NCI-H226 (cell line): ENCODE data around the gene SLC22A6.

Experiments
- DNase-seq: peaks from one replicate; pipeline ENCODE4 v3.0.0-alpha.2; 2015

The SLC22A6 gene, protein sequence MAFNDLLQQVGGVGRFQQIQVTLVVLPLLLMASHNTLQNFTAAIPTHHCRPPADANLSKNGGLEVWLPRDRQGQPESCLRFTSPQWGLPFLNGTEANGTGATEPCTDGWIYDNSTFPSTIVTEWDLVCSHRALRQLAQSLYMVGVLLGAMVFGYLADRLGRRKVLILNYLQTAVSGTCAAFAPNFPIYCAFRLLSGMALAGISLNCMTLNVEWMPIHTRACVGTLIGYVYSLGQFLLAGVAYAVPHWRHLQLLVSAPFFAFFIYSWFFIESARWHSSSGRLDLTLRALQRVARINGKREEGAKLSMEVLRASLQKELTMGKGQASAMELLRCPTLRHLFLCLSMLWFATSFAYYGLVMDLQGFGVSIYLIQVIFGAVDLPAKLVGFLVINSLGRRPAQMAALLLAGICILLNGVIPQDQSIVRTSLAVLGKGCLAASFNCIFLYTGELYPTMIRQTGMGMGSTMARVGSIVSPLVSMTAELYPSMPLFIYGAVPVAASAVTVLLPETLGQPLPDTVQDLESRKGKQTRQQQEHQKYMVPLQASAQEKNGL

DNA sequence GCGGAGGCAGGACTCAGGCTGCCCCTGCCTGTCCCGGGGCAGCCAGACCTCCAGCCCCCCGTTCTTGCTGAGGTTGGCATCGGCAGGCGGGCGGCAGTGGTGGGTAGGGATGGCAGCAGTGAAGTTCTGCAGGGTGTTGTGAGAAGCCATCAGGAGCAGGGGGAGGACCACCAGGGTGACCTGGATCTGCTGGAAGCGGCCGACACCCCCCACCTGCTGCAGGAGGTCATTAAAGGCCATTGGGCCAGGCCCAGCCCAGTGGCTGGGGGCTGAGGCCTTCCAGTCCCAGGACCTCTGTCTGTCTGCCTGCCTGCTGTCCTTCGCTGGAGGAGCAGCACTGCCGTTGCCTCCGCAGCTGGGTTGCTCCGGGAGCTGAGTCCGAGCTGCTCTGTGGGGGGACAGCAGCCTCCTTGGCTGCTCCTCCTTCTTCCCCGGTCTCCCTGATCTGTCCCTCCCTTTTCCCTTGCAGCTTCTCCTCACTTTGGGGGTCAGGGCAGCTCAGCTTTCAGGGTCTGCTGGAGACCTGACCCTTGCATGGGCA, at the start of gene SLC22A6:
Gene SLC22A6 (minus strand): TSS at position 517 of the 541 bp plus-strand sequence. CDS start 277 bp downstream, at position 240.
- DNase-seq = no peak

DNA sequence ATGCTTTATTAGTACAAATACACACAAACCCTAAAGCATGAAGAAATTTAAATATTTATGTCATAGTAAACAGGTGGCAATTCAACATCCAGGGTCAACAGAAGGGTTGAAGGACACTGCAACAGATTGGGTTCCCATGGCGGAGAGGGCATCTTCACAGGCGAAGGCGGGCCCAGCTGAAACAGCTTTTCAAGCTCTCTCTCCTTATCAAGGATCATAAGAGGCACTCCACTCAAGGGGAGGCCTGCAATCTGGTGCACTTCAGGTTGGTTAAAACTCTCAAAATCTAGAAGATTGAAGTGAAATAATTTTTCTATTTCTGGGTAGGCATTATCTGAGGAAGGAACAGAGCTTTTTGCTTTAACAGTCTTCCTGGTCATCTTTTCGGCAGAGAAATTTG, 47.7 kb upstream of the SLC22A6 start:
- no peak for DNase-seq

DNA sequence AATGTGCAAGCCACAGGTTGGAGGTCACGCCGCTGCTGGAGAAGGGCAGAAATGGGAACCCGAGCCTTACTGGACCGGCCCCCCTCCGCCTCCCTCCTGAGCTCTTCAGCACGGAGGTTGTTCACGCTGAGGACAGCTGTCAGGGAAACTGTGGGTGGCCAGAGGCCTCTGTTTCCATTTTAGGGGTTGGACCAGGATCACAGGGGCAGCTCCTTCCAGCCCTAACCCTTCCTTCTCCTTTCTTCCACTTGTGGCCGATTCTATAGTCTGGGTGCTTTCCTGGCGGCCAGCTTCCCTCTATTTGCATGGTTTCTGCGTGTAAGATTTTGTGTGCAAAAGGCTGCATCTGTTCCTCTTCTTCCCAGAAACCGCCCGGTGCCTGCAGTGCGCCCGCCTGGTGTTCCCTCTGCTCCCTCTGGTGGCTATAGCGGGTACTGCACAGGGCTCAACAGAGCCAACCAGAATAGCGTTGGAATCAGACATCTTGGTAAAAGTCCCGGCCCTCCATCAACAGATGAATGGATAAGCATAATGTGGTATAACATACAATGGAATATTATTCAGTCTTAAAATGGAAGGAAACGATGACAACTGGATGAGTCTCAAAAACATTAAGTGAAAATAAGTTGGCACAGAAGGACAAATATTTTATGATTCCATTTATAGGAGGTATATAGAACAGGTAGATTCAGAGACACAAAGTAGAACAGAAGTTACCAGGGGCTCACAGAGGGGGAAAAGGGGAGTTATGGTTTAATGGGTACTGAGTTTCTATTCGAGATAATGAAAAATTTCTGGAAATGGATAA, 39.3 kb upstream of the SLC22A6 start:
- DNase-seq = peak; percentile 43

DNA sequence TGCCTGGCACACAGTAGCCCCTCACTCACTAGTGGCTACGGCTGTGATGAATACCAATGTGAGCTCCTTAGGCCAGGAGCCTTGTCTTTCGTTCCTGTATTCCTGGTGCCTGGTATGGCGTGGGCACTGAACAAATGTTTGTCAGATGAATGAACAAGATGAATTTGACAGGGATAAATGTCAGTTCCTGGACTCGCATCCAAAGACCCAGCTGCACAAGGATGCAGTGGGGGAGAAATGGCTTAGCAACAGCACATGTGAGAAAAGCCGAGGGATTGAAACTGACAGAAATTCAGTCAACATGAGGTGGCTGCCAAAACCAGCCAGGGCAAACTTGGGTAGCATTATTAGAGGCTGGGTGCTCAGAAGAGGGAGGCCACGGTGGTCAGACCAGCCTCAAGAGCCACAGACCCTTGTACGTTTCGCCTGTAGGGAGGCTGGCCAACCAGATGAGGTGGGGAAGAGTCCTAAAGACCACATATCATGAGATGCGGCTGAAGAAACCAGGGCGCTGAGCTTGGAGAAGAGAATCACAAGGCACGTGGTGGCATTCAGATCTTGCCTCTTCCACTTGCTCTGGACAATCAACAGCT, 38.6 kb upstream of the SLC22A6 start:
- DNase-seq = no peak

DNA sequence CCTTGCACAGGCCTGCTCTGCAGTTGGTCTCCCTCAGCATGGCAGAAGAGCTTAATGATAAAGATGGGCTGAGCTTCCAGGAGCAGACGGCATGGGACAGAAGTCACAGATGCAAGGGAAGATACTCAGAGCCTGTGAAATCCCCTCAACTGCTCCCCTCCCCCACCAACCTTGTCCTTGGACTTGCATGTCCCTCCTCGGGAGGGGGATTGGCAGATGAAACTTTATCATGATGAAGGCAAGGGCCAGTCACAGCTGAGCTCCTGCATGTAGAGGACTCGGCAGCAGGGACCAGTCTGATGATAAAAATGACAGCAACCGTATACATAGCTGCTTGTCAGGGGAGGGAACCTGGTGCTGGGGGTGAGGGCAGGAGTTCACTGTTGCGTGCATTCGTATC, 37.7 kb upstream of the SLC22A6 start:
- no peak for DNase-seq

DNA sequence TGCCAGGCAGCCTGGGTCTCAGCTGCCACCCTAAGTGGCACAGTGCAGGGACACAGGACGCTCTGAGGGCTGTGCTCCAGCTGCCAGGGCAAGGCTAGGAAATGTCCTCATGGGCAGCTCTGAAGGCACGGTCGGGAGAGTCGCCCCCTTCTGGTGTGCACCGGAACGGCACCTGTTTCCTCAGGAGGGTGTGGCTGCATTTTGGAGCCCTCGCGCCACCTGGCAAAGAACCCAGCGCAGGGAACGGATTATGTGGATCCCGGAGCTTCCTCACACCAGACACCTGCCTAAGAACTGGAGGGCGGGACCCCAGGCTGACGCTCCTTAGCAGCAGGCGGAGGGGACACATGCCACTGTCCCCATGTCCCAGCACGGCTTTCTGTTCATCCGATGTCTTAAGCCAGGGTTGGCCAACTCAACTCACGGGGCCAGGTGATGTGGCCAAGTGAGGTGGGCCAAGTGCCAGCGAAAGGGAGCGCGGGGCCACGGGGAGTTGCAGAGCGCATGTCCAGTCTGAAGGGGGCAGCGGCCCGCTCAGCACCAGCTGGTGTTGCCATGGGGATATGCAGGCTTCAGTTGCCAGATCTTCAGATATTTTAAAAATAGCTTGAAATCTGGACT, 36.0 kb upstream of the SLC22A6 start:
- DNase-seq = no peak

DNA sequence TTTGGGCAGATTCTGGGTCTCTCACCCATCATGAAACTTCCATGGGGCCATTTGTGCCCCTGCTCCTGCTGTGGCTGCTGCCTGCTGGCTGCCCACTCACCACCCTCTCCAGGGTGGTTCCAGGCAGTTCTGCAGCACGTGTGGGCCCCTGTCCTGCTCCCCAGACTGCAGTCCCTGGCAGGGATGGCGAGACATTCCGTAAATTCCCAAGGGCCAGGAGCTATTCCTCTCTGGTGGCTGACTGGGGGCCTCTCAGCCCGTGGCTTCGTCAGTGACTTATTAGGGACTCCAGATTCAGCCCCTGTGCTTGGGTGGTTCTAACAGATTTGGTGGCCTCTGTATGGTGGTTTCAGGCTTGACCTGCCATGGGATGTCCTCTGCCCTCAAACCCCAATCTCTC, 34.7 kb upstream of the SLC22A6 start:
- no peak for DNase-seq

DNA sequence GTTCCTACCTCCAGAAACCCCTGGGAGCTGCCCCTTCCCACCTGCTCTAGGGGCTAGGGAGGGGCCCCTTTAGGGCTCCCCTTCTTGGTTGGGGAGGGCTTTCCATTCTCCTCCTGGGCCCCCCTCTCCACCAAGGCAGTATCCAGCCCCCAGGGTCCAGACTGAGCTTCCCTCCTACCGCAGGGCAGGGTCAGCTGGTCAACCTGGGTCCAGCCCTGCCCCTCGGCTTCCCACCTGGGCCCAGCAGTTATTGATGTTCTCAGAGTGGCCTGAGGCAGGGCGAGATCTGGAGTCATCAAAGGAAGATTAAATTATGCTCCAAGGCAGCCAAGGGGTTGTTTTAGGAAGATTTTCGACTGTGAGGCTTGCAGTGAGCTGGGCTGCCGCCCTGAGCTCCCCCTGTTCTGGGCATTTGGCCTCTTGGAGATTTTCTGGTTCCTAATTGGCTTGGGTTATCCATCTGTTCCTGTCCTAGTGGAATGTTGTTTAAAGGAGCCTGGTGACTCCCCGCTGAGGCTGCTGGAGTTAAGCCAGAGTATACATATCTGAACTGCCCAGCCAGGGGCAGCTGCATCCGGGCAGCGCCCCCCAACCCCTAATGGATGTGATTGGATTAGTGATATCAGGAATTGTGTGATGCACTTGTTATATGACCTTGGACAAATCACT, 32.7 kb upstream of the SLC22A6 start:
- no peak for DNase-seq

DNA sequence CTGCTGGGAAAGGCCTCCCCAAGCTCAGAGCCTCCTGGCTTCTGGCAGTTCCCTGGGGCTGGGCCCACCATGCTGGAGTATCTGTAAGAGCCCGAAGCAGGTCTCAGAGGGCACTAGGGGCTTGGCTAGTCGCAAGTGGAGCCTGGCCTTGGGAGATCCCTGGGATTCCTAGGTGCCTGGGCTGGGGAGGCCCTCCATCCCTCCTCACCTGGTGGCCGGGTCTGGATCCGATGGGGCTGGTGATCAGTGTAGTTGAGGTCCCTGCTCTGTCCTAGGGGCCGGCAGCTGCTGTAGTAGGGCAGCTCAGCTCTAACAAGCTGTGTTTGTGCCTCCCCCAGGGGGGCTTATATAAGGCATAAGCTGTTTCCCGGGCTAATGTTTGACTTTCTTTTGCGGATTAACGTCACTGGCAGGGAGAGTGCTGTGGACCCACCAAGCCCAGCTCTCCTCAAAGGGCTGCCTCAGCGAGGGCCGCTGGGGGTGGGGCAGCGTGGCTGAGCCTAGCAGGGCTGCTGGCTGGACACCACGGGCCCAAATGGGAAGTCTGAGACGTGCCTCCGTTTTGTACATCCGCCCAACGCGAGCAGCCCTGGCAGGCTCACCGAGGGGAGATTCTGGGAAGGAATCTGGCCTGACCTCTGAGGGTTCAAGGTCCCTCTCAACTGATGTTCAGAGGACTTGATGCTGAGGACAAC, 30.9 kb upstream of the SLC22A6 start, which contains the start of gene SLC22A8:
Gene SLC22A8 (minus strand): TSS at position 321 of the 695 bp plus-strand sequence. CDS start 883 bp downstream, outside the sequence.
- DNase-seq = no peak

DNA sequence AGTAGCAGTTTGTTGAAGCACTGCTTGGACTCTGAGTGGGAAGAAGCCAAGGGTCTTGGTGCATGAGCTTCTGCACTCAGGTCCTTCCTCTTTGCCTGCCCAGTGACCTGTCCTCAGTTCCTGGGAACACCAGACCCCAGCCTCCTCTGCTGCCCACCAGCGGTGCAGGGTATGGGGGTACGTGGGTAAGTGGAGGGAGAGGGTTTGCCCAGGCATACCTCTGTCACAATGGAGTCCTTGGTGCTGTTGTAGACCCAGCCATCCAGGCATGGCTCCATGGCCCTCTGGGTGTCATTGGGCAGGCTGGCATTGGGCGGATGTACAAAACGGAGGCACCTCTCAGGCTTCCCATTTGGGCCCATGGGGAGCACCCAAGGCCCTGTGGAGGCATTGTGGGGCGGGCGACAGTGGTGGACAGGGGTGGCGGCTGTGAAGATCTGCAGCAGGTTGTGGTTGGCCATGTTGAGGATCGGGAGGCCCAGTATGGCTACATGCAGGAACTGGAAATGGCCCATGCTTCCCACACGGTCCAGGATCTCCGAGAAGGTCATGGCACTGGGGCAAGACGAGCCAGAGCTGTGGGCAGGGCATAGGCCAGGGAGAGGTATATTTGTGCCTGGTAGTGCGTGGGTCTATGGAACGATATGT, 29.8 kb upstream of the SLC22A6 start:
- no peak for DNase-seq

DNA sequence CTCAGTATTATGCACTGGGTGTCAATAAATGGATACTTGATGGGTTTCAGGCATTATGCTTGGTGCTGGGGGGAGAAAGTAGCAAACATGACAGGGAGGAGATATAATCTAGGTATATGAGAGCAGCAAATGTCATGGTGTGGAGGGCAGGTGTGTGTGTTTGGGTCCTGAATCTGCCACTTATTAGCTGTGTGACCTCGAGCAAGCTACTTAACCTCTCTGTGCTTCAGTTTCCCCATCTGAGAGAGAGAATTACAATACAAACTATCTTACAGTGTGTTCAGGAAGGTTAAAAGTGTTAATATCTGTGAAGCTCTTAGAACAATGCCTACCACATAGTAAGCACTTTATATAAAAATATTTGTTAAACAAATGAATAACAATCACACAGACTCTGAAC, 28.1 kb upstream of the SLC22A6 start:
- DNase-seq = no peak

DNA sequence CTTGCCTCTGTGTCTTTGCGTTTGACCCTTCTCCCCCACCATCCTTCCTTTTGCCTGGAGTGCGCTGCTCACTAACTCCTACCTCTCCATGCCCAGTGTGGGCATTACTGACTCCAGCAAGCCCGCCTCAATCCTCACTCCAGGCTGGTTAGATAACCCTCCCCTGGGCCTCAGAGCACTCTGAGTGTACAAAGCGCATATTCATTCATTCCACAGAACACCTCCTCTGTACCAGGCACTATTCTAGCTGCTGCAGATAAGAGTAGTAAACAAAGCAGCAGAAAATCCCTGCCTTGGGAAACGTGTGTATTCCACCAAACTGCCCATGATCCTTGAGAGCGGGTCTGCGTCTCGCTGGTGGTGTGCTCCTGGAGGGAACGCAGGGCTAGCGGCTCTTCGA, 27.7 kb upstream of the SLC22A6 start:
- peak; percentile 26 for DNase-seq

DNA sequence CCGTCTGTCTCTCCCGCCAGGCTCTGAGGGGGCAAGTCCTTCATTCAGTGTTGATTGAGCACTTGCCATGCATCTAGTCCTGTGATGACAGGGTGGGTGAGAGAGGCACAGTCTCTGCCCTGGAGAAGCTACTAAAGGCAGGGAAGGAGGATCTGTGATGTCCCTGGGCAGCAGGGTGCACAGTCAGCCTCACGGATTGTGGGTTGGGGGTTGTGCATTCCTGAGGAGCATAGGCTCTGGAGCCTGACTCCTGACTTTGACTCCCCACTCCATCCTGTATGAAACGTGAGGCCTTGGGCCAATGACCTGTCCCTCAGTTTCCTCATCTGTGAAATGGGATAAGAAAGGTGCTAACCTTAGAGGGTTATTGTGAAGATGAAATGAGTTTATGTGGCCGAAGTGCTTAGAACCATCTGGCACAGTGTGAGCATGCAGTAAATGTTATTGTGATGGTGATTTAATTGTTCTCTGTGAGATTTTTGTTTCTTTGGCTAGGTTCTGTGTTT, 26.2 kb upstream of the SLC22A6 start:
- DNase-seq = no peak

DNA sequence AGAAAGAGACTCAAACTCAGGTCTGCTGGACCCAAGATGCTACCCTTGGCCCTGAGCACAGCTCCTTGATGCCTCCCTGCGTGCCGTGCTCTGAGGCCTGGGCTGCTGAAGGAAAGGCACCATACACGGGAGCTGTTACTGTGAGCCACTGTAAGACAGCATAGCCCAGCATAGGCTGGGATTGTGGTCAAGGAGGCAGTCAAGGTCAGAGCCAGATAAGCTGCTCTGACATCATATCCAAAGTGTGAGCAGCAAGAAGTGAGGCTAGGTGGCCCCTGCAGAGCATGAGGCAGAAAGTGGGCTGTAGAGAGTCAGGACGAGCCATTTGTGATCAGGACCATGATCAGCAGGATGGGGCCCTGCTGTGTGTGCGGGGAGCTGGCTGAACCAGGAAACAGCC, 23.2 kb upstream of the SLC22A6 start:
- no peak for DNase-seq

DNA sequence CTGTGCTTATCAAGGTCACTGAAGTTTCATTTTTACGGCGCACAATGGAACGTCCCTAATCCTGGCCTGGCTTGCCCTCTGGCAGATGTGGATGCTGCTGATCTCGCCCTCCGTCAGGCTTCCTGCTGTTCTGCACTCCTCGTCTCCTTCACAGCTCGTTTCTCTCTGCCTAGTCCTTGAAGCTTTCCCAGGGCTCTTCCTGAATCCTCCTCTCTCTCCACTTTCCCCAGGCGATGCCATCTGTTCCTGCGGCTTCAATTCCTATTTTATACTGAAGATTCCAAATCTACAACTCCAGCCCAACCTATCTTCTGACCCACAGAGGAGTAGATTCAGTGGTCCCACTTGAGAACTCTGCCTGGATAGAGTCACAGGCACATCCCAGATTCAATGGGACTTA, 16.7 kb upstream of the SLC22A6 start:
- DNase-seq = no peak

DNA sequence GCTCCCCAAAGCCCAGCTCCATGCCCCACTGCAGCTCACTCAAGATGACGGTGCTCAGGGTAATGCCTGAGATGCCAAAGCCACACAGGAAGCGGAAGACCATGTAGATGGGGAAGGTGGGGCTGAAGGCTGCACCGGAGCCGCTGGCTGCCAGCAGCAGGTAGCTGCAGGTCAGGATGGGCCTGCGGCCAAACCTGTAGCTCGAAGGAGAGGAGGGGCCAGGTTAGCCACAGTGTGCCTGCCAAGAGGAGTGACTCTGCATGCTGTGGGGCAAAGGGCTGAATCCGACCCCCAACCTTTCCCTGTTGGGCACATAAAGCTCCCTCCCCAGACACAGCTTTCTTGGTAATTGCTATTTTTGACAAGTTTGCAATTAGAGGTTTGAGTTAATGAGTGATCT, 14.9 kb upstream of the SLC22A6 start:
- no peak for DNase-seq

DNA sequence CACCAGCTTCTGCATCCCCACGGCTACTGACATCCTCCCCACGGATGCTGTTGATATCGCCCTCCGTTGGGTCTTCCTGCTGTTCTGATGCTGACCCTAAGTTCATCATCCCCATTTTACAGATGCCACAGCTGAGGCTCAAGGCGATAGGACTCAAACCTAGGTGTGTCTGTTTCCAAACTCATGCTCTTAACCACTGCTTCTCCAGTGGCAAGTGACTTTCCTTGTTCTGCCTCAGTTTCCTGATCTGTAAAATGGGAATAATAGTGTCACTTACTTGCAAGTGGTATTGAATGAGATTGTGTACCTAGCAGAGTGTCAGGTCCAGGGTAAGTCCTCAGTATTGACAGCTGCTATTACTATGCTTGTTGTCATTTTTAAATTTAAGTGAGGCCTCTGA, 14.4 kb upstream of the SLC22A6 start:
- DNase-seq = no peak

DNA sequence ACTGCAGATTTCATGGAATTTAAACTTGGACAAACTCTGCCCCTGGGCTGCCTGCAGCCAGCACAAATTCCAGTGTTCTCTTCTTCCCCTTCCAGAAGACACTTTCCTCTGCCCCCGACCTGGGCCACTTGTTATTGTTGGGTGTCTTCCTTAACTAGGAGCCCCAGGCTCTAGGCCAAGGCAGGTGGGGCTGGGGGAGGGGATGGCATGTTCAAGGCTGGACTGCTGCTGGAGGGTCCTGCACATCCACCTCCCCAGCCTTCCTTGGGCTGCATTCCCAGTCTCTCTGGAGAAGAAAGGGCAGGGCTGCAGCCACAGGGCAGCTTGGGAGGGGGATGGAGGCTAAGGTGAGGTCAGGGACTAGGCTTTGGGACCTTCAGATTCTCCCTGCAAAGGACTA, 11.5 kb upstream of the SLC22A6 start:
- DNase-seq = no peak

DNA sequence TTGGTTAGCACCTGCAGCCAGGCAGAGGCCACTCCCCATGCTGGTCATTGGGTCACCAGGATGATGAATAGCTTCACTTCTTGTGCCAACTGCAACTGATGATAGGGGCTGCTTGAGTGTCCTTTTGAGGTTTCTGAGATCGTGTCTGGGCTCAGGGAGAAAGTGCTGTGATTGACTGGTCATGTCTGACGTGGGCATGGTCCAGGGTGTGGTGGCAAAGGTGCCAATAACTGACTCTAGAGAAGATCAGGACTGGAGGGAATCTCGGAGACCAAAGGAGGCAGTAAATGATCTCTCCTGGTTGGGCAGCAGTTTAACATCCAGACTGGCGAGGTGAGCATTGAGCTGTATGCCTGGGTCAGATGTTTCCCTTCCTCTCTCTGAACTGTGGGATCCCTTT, 10.0 kb upstream of the SLC22A6 start:
- no peak for DNase-seq

DNA sequence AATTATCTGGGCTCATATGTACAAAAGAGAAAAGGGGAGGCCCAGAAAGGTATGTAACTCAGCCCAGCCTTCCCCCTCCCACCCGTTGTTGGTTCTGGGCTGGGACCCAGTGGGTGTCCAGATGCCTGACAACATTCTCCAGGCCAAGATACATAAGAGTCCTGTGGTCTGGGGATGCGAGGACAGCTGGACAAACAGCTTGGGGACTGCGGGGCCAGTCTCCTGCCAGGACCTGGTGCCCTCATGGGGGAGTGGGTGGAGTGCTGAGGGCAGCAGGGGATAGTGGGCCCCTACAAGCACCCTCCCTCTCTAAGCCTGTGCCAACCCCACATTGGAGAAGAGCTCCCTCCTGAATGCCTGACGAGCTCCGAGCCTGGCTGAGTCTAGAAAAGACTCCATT, 3.5 kb upstream of the SLC22A6 start:
- DNase-seq = no peak
